Chondrocyte (in vitro differentiated cells): ENCODE data around the gene SLC6A6. TPM values are rescaled to one million over a fixed set of nuclear protein-coding genes. Genes with fewer than 3 reads are reported as not detected.
A peak's percentile ranks its signal among the peaks of the same experiment; 100 is the strongest.

Source experiments
- DNase-seq: peaks from one replicate; pipeline ENCODE4 v3.0.0; 2021; ENCODE audit warnings: mixed read lengths, low spot score
- H3K27ac Mint-ChIP-seq: one replicate; pipeline ENCODE4 v1.8.0; 2021; ENCODE audit warnings: mild to moderate bottlenecking, moderate library complexity, mixed read lengths; ENCODE audit not compliant: unreplicated experiment
- H3K27me3 Mint-ChIP-seq: 2 replicates; pipeline ENCODE4 v1.8.0; 2021; ENCODE audit warnings: low read depth, mixed read lengths
- H3K36me3 Mint-ChIP-seq: 2 replicates; pipeline ENCODE4 v1.8.0; 2021; ENCODE audit warnings: low read depth, mixed read lengths
- H3K4me1 Mint-ChIP-seq: 2 replicates; pipeline ENCODE4 v1.8.0; 2021; ENCODE audit warnings: low read depth, mild to moderate bottlenecking, mixed read lengths
- H3K4me3 Mint-ChIP-seq: one replicate; pipeline ENCODE4 v1.8.0; 2021; ENCODE audit warnings: mild to moderate bottlenecking, moderate library complexity, mixed read lengths; ENCODE audit not compliant: unreplicated experiment
- H3K9me3 Mint-ChIP-seq: 2 replicates; pipeline ENCODE4 v1.8.0; 2021; ENCODE audit warnings: low read depth, mixed read lengths
- total RNA-seq: library from RNA; stranded (reverse); gene quantifications from 3 replicates; pipeline ENCODE4 v1.2.1, GENCODE V29; 2021
- TF ChIP-seq, protein P1 (sequence below): fragments of 200-600 bp; sonication (generic); IDR thresholded peaks from 2 replicates; pipeline ENCODE4 v1.5.0; 2021; ENCODE audit warnings: antibody characterized with exemption, mild to moderate bottlenecking, moderate library complexity

Gene SLC6A6
- total RNA-seq, 1 donor from 2014 or later, result 46.0 TPM

DNA sequence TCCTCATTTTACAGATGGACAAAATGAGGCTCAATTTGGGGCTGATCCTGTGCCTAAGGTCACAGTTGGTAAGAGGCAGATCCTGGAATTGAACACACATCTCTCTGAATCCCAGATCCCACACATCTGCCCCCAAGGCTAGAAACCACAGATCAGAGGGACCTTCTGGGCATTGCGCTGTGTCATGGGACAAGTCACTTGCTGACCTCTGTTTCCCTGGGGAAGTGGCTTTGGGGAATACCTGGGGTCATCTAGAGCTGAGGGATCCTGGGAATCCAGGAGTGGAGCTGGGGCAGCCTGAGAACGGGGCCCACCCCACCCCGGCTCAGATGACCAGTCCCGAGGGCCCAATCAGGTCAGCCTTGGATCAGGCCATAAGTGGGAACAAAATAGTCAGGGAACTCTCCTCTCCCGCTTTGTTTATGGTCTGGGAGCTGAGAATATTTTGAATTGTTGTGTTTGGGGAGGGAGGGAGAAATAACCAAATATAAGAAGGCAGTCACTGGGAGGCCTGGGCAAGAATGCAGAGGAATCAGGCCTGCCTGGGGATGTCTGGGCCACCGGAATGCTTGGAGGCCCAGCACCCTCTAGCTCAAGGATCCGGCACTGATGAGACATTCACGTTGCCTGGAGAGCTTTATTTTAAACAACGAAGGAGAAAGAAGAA lies 8.8 kb upstream of the SLC6A6 start:
- Mint-ChIP-seq H3K27me3 (no peaks in the 10 kb centered on the region), H3K9me3 (no peaks in the 10 kb centered on the region), H3K27ac (peak overlapping the region; percentile 89), H3K4me1 (peaks cover 61% of the 10 kb centered on the region), H3K36me3 (no peaks in the 10 kb centered on the region), H3K4me3 (peak overlapping the region; percentile 28)
- TF ChIP-seq, protein P1, sequence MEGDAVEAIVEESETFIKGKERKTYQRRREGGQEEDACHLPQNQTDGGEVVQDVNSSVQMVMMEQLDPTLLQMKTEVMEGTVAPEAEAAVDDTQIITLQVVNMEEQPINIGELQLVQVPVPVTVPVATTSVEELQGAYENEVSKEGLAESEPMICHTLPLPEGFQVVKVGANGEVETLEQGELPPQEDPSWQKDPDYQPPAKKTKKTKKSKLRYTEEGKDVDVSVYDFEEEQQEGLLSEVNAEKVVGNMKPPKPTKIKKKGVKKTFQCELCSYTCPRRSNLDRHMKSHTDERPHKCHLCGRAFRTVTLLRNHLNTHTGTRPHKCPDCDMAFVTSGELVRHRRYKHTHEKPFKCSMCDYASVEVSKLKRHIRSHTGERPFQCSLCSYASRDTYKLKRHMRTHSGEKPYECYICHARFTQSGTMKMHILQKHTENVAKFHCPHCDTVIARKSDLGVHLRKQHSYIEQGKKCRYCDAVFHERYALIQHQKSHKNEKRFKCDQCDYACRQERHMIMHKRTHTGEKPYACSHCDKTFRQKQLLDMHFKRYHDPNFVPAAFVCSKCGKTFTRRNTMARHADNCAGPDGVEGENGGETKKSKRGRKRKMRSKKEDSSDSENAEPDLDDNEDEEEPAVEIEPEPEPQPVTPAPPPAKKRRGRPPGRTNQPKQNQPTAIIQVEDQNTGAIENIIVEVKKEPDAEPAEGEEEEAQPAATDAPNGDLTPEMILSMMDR, result peak; percentile 76
- no peak for DNase-seq

DNA sequence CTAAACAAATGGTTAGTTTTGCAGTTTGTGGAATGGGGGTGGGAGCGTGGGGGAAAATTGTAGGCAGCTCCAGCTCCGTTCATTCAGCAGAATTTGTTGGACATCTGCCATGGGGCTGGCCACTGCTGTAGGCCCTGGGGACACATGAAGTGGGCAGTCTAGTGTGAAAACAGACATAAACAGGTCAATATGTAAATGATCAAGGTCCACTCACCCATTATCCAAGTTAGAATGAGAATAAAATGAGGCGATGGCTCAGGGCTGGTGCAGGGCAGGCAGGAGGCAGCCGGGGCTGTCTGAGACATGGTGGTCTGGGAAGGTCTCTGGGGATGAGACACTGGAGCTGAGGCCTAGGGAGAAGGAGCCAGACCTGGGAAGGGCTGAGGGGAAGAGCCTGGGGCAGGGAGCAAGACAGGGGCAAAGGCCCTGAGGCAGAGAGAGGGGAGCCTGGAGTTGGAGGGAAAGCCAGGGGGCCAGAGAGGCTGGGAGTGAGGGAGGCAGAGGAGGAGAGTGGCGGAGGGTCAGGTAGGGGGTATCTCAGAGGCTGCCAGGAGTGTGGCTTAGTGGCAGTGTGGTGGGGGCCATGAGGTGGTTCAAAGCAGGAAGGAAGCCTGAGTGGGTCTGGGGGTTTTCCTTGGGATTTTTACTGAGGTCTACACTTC lies 6.2 kb upstream of the SLC6A6 start:
- H3K27ac Mint-ChIP-seq, result no peak overlapping the region
- H3K27me3 Mint-ChIP-seq, result no peaks in the 10 kb centered on the region
- TF ChIP-seq, protein P1, result no peak
- no peak for DNase-seq
- peaks cover 47% of the 10 kb centered on the region for H3K4me1 Mint-ChIP-seq
- H3K9me3 Mint-ChIP-seq, result no peaks in the 10 kb centered on the region
- no peaks in the 10 kb centered on the region for H3K36me3 Mint-ChIP-seq
- no peak overlapping the region for H3K4me3 Mint-ChIP-seq

DNA sequence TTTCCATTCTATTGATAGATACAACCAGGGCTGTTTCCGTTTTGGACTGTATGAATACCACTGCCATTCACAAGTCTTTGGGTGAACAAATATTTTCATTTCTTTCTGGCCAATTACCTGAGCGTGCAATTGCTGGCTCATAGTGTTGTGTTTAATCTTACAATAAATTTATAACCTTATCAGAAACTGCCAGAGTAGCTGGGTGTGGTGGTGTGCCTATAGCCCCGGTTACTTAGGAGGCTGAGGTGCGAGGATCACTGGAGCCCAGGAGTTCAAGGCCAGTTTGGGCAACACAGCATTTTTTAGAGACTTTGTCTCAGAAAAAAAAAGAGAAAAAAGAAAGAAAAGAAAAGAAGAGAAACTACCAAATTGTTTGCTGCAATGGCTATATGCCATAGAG lies 5.4 kb upstream of the SLC6A6 start:
- H3K4me3 Mint-ChIP-seq, result no peak overlapping the region
- DNase-seq, result no peak

DNA sequence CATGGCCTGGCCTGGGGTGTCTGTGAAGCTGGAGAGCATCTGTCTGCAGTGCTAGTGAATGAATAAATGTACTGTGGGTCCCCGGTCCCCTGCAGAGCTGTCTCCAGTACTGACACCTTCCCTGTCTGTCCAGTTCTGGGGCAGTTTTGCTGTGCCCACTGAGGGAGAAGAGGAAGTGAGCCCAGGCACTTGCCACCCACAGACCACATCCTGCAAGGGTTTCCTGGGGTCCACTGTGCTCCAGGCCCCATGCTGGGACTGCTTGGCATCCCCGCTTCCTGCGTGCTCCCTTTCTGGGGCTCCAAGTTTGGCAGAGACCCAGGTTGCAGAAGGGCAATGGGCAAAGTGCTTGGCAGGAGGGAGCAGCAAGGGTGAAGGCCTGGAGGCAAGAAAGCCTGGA lies 4.9 kb upstream of the SLC6A6 start:
- Mint-ChIP-seq H3K36me3 (no peaks in the 10 kb centered on the region), H3K9me3 (no peaks in the 10 kb centered on the region), H3K27me3 (no peaks in the 10 kb centered on the region), H3K27ac (peak overlapping the region; percentile 19), H3K4me1 (peaks cover 44% of the 10 kb centered on the region), H3K4me3 (no peak overlapping the region)
- TF ChIP-seq, protein P1, result no peak
- DNase-seq, result no peak

More for the DNA sequence above, 5.4 kb upstream of the SLC6A6 start:
- no peaks in the 10 kb centered on the region for H3K9me3 Mint-ChIP-seq
- H3K27me3 Mint-ChIP-seq, result no peaks in the 10 kb centered on the region
- no peaks in the 10 kb centered on the region for H3K36me3 Mint-ChIP-seq
- TF ChIP-seq, protein P1, result no peak
- peak overlapping the region; percentile 19 for H3K27ac Mint-ChIP-seq
- peaks cover 42% of the 10 kb centered on the region for H3K4me1 Mint-ChIP-seq

GRCh38 chr3:14397940-14398796 lies 4.2 kb upstream of the SLC6A6 start:
- TF ChIP-seq, protein P1, result no peak
- no peaks in the 10 kb centered on the region for H3K9me3 Mint-ChIP-seq
- H3K27me3 Mint-ChIP-seq, result no peaks in the 10 kb centered on the region
- H3K4me1 Mint-ChIP-seq, result peaks cover 40% of the 10 kb centered on the region
- no peaks in the 10 kb centered on the region for H3K36me3 Mint-ChIP-seq
- no peak for DNase-seq
- H3K4me3 Mint-ChIP-seq, result no peak overlapping the region
- no peak overlapping the region for H3K27ac Mint-ChIP-seq
